Measurements from ENCODE around the gene ZNF771. TPM values are rescaled to one million over a fixed set of nuclear protein-coding genes. Genes with fewer than 3 reads are reported as not detected.

ZNF771 gene
- total and polyA plus RNA-seq, 9 of the 15 experiments (the other 6 are each of a cell fraction or from before 2014, with no cell fraction given): 1.5 to 12.6 (median 4.4) TPM

GRCh38 chr16:30397056-30397455, 10.3 kb upstream of the ZNF771 start (continued):
- TF ChIP-seq, protein P1, sequence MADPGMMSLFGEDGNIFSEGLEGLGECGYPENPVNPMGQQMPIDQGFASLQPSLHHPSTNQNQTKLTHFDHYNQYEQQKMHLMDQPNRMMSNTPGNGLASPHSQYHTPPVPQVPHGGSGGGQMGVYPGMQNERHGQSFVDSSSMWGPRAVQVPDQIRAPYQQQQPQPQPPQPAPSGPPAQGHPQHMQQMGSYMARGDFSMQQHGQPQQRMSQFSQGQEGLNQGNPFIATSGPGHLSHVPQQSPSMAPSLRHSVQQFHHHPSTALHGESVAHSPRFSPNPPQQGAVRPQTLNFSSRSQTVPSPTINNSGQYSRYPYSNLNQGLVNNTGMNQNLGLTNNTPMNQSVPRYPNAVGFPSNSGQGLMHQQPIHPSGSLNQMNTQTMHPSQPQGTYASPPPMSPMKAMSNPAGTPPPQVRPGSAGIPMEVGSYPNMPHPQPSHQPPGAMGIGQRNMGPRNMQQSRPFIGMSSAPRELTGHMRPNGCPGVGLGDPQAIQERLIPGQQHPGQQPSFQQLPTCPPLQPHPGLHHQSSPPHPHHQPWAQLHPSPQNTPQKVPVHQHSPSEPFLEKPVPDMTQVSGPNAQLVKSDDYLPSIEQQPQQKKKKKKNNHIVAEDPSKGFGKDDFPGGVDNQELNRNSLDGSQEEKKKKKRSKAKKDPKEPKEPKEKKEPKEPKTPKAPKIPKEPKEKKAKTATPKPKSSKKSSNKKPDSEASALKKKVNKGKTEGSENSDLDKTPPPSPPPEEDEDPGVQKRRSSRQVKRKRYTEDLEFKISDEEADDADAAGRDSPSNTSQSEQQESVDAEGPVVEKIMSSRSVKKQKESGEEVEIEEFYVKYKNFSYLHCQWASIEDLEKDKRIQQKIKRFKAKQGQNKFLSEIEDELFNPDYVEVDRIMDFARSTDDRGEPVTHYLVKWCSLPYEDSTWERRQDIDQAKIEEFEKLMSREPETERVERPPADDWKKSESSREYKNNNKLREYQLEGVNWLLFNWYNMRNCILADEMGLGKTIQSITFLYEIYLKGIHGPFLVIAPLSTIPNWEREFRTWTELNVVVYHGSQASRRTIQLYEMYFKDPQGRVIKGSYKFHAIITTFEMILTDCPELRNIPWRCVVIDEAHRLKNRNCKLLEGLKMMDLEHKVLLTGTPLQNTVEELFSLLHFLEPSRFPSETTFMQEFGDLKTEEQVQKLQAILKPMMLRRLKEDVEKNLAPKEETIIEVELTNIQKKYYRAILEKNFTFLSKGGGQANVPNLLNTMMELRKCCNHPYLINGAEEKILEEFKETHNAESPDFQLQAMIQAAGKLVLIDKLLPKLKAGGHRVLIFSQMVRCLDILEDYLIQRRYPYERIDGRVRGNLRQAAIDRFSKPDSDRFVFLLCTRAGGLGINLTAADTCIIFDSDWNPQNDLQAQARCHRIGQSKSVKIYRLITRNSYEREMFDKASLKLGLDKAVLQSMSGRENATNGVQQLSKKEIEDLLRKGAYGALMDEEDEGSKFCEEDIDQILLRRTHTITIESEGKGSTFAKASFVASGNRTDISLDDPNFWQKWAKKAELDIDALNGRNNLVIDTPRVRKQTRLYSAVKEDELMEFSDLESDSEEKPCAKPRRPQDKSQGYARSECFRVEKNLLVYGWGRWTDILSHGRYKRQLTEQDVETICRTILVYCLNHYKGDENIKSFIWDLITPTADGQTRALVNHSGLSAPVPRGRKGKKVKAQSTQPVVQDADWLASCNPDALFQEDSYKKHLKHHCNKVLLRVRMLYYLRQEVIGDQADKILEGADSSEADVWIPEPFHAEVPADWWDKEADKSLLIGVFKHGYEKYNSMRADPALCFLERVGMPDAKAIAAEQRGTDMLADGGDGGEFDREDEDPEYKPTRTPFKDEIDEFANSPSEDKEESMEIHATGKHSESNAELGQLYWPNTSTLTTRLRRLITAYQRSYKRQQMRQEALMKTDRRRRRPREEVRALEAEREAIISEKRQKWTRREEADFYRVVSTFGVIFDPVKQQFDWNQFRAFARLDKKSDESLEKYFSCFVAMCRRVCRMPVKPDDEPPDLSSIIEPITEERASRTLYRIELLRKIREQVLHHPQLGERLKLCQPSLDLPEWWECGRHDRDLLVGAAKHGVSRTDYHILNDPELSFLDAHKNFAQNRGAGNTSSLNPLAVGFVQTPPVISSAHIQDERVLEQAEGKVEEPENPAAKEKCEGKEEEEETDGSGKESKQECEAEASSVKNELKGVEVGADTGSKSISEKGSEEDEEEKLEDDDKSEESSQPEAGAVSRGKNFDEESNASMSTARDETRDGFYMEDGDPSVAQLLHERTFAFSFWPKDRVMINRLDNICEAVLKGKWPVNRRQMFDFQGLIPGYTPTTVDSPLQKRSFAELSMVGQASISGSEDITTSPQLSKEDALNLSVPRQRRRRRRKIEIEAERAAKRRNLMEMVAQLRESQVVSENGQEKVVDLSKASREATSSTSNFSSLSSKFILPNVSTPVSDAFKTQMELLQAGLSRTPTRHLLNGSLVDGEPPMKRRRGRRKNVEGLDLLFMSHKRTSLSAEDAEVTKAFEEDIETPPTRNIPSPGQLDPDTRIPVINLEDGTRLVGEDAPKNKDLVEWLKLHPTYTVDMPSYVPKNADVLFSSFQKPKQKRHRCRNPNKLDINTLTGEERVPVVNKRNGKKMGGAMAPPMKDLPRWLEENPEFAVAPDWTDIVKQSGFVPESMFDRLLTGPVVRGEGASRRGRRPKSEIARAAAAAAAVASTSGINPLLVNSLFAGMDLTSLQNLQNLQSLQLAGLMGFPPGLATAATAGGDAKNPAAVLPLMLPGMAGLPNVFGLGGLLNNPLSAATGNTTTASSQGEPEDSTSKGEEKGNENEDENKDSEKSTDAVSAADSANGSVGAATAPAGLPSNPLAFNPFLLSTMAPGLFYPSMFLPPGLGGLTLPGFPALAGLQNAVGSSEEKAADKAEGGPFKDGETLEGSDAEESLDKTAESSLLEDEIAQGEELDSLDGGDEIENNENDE (IDR thresholded peaks at IDR 0.05; ENCODE audit: low read depth, low read length): no peak
- TF ChIP-seq ZNF780A (CRISPR knock-in tag; IDR thresholded peaks at IDR 0.05): no peak
- TF ChIP-seq ILF3 (IDR thresholded peaks at IDR 0.05; ENCODE audit: borderline replicate concordance): no peak

Measured in K562 (cell line).